Common myeloid progenitor, CD34-positive (primary cell): ENCODE results near the gene KIAA0319L.
A peak's percentile ranks its signal among the peaks of the same experiment; 100 is the strongest.

Source experiments
- CTCF ChIA-PET: fragments of 350-600 bp; sonication (Branson Sonifier 250); formaldehyde crosslinking; loops from one replicate; lab custom pipeline; 2021; ENCODE audit warnings: antibody characterized with exemption; lab: Charles Lee
- POLR2A ChIA-PET: fragments of 350-600 bp; sonication (Branson Sonifier 250); formaldehyde crosslinking; loops from one replicate; lab custom pipeline; 2021; ENCODE audit warnings: antibody characterized with exemption; lab: Charles Lee
- DNase-seq, 3 donors: peaks; one replicate each; pipeline versions ENCODE4 v3.0.0 to v3.0.0-alpha.2; 2013
- H3K27ac ChIP-seq, 2 experiments: 1 replicate in 1 of 2; 2 replicates in 1 of 2; pipeline ENCODE4 v1.7.0; 2013; ENCODE audit warnings: inconsistent platforms in 2 of 2, low read length in 2 of 2, mild to moderate bottlenecking in 2 of 2, low read depth in 1 of 2, moderate library complexity in 1 of 2; ENCODE audit not compliant: severe bottlenecking in 2 of 2, insufficient read depth in 1 of 2, poor library complexity in 1 of 2
- H3K27me3 ChIP-seq, 5 experiments: replicated peaks in 2 of 5; 1 replicate in 3 of 5; 2 replicates in 2 of 5; pipeline versions ENCODE4 v1.6.1 to v1.7.0; 2013; ENCODE audit warnings: low read length in 4 of 5, mild to moderate bottlenecking in 2 of 5, moderate library complexity in 2 of 5, inconsistent platforms in 1 of 5; ENCODE audit not compliant: insufficient read depth in 5 of 5, control insufficient read depth in 4 of 5
- H3K36me3 ChIP-seq, 4 experiments: 1 replicate in 2 of 4; 2 replicates in 2 of 4; pipeline versions ENCODE4 v1.6.1 to v1.7.0; 2013; ENCODE audit warnings: low read length in 3 of 4, control low read depth in 1 of 4, mild to moderate bottlenecking in 1 of 4; ENCODE audit not compliant: control insufficient read depth in 4 of 4, insufficient read depth in 4 of 4
- H3K4me1 ChIP-seq, 4 experiments: 1 replicate in 3 of 4; 2 replicates in 1 of 4; pipeline versions ENCODE4 v1.6.1 to v1.7.1; 2013; ENCODE audit warnings: low read length in 3 of 4, mild to moderate bottlenecking in 3 of 4, control low read depth in 1 of 4, inconsistent platforms in 1 of 4, moderate library complexity in 1 of 4; ENCODE audit not compliant: control insufficient read depth in 4 of 4, insufficient read depth in 4 of 4; ENCODE audit errors: control extremely low read depth in 1 of 4
- H3K4me3 ChIP-seq, 7 experiments: 1 replicate in 4 of 7; 2 replicates in 3 of 7; pipeline versions ENCODE4 v1.5.1 to v1.7.0; 2013; ENCODE audit warnings: mild to moderate bottlenecking in 7 of 7, low read length in 6 of 7, moderate library complexity in 6 of 7, inconsistent platforms in 2 of 7, low read depth in 2 of 7, control low read depth in 1 of 7; ENCODE audit not compliant: insufficient read depth in 4 of 7, control insufficient read depth in 1 of 7; ENCODE audit errors: extremely low read depth in 1 of 7
- H3K9me3 ChIP-seq, 5 experiments: 1 replicate in 4 of 5; 2 replicates in 1 of 5; pipeline versions ENCODE4 v1.6.1 to v1.7.1; 2013; ENCODE audit warnings: low read length in 4 of 5, mild to moderate bottlenecking in 2 of 5, inconsistent platforms in 1 of 5, low read depth in 1 of 5, moderate library complexity in 1 of 5; ENCODE audit not compliant: control insufficient read depth in 4 of 5, insufficient read depth in 2 of 5; ENCODE audit errors: control extremely low read depth in 1 of 5
- WGBS: methylation state at CpG from one replicate; pipeline ENCODE4 v1.1.5; 2013; ENCODE audit not compliant: insufficient coverage; 5-methylcytosine and 5-hydroxymethylcytosine counted together

KIAA0319L gene

DNA sequence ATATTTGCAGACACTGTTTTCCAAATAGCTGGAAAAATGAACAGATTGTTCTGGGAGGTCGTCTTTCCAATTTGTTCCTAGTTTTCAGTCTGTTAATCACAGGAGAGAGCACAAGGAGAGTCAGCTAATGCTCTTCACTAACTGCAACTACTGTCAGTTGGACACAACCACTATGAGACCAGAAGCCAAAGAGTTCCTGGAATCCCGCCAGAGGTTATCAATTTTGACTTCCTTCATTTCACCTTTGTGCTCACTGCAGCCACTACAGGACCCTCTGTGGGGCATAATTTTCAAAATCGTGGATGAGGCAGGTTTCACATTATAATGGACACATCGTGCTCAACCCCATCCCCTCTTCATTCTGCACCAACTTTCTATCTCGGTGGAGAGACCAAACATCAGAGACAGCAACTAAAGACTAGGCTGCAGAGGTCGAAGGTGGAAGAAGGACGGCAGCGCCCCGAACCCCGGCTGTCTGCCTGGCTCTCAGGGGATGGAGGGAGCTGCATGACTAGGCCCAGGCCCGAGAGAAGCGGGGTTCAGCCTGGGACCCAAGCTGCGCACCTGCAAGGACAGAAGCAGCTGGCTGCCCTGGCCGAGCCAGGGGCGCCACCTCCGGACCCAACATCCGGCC is 602 bp downstream of the KIAA0319L start:
- DNase-seq: peak in 2 of 3 donors; percentile 47 to 65
- CTCF ChIA-PET: interaction anchor here (1.2 to 2.1 kb wide), 3 partner anchors 12 to 105 kb away, joined by 3 to 8 read pairs (median 6); no protein-coding TSS in a partner anchor
- no peaks in the 10 kb centered on the region for H3K27me3 ChIP-seq
- WGBS: 3% methylated on average over 16 of the region's 17 CpGs
- peak overlapping the region; percentile 82 to 95 (median 87) for H3K4me3 ChIP-seq
- POLR2A ChIA-PET: interaction anchor here (0.6 kb wide), 2 partner anchors 99 to 150 kb away, joined by 3 read pairs; no protein-coding TSS in a partner anchor
- H3K9me3 ChIP-seq: no peaks in the 10 kb centered on the region
- peaks cover 0 to 35% (median 21%) of the 10 kb centered on the region in 4 experiments for H3K36me3 ChIP-seq
- H3K27ac ChIP-seq: peak overlapping the region; percentile 33 to 85
- H3K4me1 ChIP-seq: peaks cover 8 to 34% (median 31%) of the 10 kb centered on the region in 4 experiments

DNA sequence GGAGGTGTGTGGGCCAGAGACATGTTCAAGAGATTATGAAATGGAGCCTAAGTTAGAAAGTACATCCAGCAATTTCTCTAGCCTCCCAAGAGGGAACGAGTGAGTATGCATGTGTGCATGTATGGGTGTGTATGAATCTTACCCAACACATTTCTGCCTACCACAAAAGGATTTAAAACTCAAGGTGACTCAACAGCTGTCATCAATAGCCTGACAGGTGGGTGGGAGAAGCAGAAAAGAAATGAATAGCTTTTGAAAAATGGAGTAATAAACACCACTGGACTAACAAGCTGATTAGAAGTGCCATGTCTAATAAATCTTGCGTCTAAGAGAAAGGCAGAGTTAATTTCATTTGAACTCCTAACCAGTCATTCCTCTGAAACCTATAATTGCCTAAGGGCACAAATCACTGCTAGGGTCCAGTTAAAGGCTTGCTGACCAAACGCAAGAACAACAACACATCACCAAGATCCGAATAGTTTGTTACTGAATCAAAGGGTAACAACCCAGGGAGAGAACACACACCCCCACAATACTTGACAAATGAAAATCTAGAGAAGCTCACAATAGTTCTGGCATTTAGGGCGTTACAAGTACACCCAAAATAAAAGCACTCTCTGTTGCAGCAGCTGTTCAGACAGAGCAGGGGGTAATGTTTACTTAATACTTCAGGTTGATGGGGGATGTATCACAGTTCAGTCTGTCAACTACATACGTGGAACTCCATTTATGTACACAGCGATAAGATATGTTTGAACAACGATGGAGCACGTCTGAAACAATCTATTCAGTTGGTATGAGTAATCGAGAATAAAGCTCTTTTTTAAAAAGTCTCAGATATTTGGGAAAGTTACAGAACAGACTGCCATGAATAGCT is 1.4 kb downstream of the KIAA0319L start:
- DNase-seq: no peak
- peak overlapping the region in 5 of 7 experiments; percentile 82 to 95 (median 87) for H3K4me3 ChIP-seq
- H3K27me3 ChIP-seq: no peaks in the 10 kb centered on the region
- ChIA-PET CTCF (interaction anchor here (1.2 to 2.1 kb wide), 2 partner anchors 13 to 104 kb away, joined by 6 to 8 read pairs; no protein-coding TSS in a partner anchor), POLR2A (no interaction called here)
- H3K4me1 ChIP-seq: peaks cover 8 to 34% (median 31%) of the 10 kb centered on the region in 4 experiments
- H3K36me3 ChIP-seq: peaks cover 0 to 29% (median 17%) of the 10 kb centered on the region in 4 experiments
- H3K9me3 ChIP-seq: no peaks in the 10 kb centered on the region
- H3K27ac ChIP-seq: peak overlapping the region in 1 of 2 experiments; percentile 85
- WGBS: 88% methylated on average over 7 of the region's 10 CpGs

DNA sequence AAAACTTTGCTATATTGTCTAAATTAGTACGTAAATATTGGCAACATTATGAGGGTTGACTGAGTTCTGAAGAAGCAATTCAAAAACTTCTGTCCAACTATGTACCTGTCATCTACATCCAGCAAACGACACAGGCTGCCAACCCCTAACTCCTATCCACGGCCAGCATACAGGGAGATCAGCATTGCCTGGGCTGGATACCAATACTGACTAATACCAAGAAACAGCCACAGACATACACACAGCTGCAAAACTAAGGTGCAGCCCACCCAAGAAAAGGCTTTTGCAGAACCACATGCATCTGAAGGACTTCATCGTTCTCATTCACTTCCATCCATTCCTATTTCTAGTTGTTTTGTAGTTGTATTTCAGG is 2.0 kb downstream of the KIAA0319L start:
- Histone ChIP-seq H3K27me3 (no peaks in the 10 kb centered on the region), H3K4me1 (peaks cover 8 to 34% (median 31%) of the 10 kb centered on the region in 4 experiments), H3K27ac (no peak overlapping the region), H3K9me3 (no peaks in the 10 kb centered on the region), H3K4me3 (no peak overlapping the region), H3K36me3 (peaks cover 0 to 24% (median 14%) of the 10 kb centered on the region in 4 experiments)
- no CpG with 5 or more reads among the region's 4 CpGs for WGBS
- DNase-seq: no peak
- CTCF ChIA-PET: interaction anchor here (2.1 kb wide), 1 partner anchor 13 kb away, joined by 8 read pairs; no protein-coding TSS in a partner anchor
- POLR2A ChIA-PET: no interaction called here

DNA sequence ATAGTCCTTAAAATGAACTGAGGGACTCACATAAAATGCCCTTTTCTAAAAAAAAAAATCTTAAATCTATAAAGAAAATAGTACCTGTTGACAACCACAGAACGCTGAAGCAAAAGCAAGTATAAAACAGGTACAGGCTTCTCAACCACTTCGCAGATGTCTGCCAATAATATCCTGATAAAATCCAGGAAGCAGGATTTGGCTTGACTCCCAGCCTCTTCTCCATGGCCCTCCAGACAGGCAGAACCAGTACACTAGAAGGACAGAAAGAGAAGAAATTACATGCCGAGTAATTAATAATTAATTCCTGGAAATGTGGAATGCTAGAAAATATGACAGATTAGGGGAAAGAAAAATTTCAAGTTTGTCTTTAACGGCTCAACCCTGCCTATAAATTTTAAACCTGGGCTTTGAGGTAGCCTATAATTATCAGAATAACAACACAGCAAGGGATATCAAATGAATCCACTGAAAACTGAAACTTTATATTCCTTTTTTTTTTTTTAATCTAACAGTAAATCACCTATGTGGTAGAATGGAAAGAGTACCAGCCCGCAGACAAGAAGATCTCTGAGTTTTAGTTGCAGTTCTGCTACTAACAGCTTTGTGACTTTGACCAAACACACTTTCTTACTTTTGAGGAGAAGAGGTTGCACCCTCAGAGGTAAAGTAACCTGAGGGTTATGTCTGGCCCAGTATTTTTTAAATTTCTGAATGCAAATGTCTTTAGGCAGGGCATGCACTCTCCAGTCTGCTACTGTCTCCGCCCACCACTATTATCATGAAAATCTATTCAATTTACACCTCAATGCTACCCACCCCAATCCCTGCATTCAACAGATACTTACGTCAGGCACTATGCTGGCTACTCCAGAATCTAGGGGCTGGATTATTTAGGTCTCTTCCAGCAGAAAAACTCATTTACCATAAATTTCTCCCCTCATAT is 2.7 kb downstream of the KIAA0319L start:
- no peak overlapping the region for H3K27ac ChIP-seq
- peaks cover 0 to 27% (median 16%) of the 10 kb centered on the region in 4 experiments for H3K36me3 ChIP-seq
- DNase-seq: no peak
- no peaks in the 10 kb centered on the region for H3K9me3 ChIP-seq
- H3K27me3 ChIP-seq: no peaks in the 10 kb centered on the region
- 93% methylated on average over 3 of the region's 7 CpGs for WGBS
- H3K4me3 ChIP-seq: no peak overlapping the region
- ChIA-PET CTCF (interaction anchor here (1.5 kb wide), 1 partner anchor 10 kb away, joined by 5 read pairs; no protein-coding TSS in a partner anchor), POLR2A (no interaction called here)
- H3K4me1 ChIP-seq: peaks cover 8 to 31% (median 30%) of the 10 kb centered on the region in 4 experiments

DNA sequence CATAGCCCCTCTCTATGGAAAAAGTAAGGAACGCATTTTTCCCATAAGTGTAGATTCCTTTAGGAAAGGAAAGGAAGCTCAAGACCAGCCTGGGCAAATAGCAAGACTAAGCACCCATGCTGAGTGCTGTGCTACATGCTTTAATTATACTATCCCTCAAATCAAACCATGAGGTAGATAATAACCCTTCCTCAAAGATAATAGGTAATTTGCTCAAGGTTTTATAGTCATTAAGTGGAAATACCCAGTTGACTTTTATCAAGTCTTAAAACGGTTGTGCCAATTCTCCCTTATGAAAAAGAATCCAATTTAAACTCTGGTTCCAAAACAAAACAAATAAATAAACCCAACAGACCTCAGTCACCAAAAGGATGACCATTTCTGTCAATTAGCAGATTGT is 3.4 kb downstream of the KIAA0319L start:
- POLR2A ChIA-PET: no interaction called here
- CTCF ChIA-PET: interaction anchor here (1.0 to 1.5 kb wide), 2 partner anchors 8 to 11 kb away, joined by 4 to 5 read pairs; no protein-coding TSS in a partner anchor
- WGBS: no CpG with 5 or more reads among the region's 2 CpGs

DNA sequence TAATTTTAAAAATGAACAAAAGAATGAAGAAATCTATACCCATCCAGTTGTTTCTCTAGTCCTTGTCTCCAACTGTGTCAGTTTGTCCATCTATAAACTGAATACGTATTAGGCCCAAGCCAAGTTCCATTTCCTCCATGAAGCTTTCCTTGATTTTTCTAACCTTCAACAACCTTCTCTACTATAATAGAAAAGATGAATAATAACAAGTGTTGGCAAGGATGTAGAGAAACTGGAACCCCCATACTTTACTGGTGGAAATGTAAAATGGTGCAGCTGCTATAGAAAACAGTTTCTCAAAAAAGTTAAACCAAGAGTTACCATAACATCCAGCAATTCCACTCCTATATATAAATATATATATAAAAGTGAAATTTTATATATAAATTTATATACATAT is 10.6 kb downstream of the KIAA0319L start:
- no CpG with 5 or more reads among the region's 1 CpG for WGBS
- DNase-seq: no peak
- H3K4me3 ChIP-seq: no peak overlapping the region
- ChIA-PET CTCF (interaction anchor here (1.0 to 3.6 kb wide), 2 partner anchors 10 to 96 kb away, joined by 4 to 54 read pairs; no protein-coding TSS in a partner anchor), POLR2A (interaction anchor here (0.9 kb wide), 1 partner anchor 11 kb away, joined by 3 read pairs; the partner anchor contains the start of gene NCDN)
- no peaks in the 10 kb centered on the region for H3K9me3 ChIP-seq
- H3K36me3 ChIP-seq: peaks cover 3 to 50% (median 22%) of the 10 kb centered on the region in 4 experiments
- H3K27ac ChIP-seq: no peak overlapping the region
- H3K27me3 ChIP-seq: no peaks in the 10 kb centered on the region
- H3K4me1 ChIP-seq: peaks cover 0 to 7% (median 2%) of the 10 kb centered on the region in 4 experiments

More for the DNA sequence above, 3.4 kb downstream of the KIAA0319L start:
- Histone ChIP-seq H3K4me3 (no peak overlapping the region), H3K4me1 (peaks cover 8 to 25% (median 23%) of the 10 kb centered on the region in 4 experiments), H3K36me3 (peaks cover 0 to 34% (median 16%) of the 10 kb centered on the region in 4 experiments), H3K9me3 (no peaks in the 10 kb centered on the region), H3K27me3 (no peaks in the 10 kb centered on the region), H3K27ac (no peak overlapping the region)
- DNase-seq: no peak
